SK-N-SH treated with all-trans-retinoic acid at 6 μM for 48 hours (cell line): ENCODE measurements around the gene YWHAE.

Experiments used
- ATAC-seq: fragments of 200-7000 bp; cut with Tn5 transposase; 3 replicates; pipeline ENCODE4 v1.9.1; 2020; ENCODE audit warnings: mild to moderate bottlenecking, moderate library complexity
- ARNTL ChIP-seq: fragments of 450-650 bp; formaldehyde crosslinking; IDR thresholded peaks from 2 replicates; pipeline ENCODE4 v1.5.0; 2020; ENCODE audit warnings: low read depth, mild to moderate bottlenecking, moderate library complexity, borderline replicate concordance
- BACH2 ChIP-seq: fragments of 250-450 bp; sonication (Bioruptor Pico); IDR thresholded peaks from 2 replicates; pipeline ENCODE4 v1.9.0; 2021; ENCODE audit warnings: mild to moderate bottlenecking, borderline replicate concordance
- CSDC2 ChIP-seq: fragments of 250-450 bp; sonication (Bioruptor Pico); IDR thresholded peaks from 2 replicates; pipeline ENCODE4 v1.5.0; 2020; ENCODE audit warnings: mild to moderate bottlenecking, moderate library complexity
- ESRRG ChIP-seq: fragments of 250-450 bp; sonication (Bioruptor Pico); IDR thresholded peaks from 2 replicates; pipeline ENCODE4 v1.6.1; 2021; ENCODE audit warnings: mild to moderate bottlenecking
- GLIS3 ChIP-seq: fragments of 250-450 bp; sonication (Bioruptor Pico); IDR thresholded peaks from 2 replicates; pipeline ENCODE4 v1.5.0; 2020; ENCODE audit warnings: mild to moderate bottlenecking, moderate library complexity
- ISL1 ChIP-seq: fragments of 250-450 bp; sonication (Bioruptor Pico); IDR thresholded peaks from 2 replicates; pipeline ENCODE4 v2.1.2; 2022; ENCODE audit warnings: mild to moderate bottlenecking, moderate library complexity
- OSR1 ChIP-seq: fragments of 250-450 bp; sonication (Bioruptor Pico); IDR thresholded peaks from 2 replicates; pipeline ENCODE4 v1.8.0; 2022; ENCODE audit warnings: moderate library complexity, mild to moderate bottlenecking, inconsistent platforms
- PPARA ChIP-seq: fragments of 250-450 bp; sonication (Bioruptor Pico); IDR thresholded peaks from 2 replicates; pipeline ENCODE4 v1.5.0; 2020; ENCODE audit warnings: mild to moderate bottlenecking, borderline replicate concordance
- RARB ChIP-seq: fragments of 250-450 bp; sonication (Bioruptor Pico); IDR thresholded peaks from 2 replicates; pipeline ENCODE4 v1.8.0; 2021; ENCODE audit warnings: mild to moderate bottlenecking, moderate library complexity
- SNAI2 ChIP-seq: fragments of 250-450 bp; sonication (Bioruptor Pico); IDR thresholded peaks from 2 replicates; pipeline ENCODE4 v1.5.0; 2020; ENCODE audit warnings: mild to moderate bottlenecking, moderate library complexity
- TCF4 ChIP-seq: fragments of 250-450 bp; sonication (Bioruptor Pico); IDR thresholded peaks from 2 replicates; pipeline ENCODE4 v1.8.0; 2021; ENCODE audit warnings: mild to moderate bottlenecking, moderate library complexity, borderline replicate concordance
- TOX ChIP-seq: fragments of 250-450 bp; sonication (Bioruptor Pico); IDR thresholded peaks from 2 replicates; pipeline ENCODE4 v1.8.0; 2021; ENCODE audit warnings: mild to moderate bottlenecking, moderate library complexity, borderline replicate concordance
- ZC3H10 ChIP-seq: fragments of 250-450 bp; sonication (Bioruptor Pico); IDR thresholded peaks from 2 replicates; pipeline ENCODE4 v1.5.1; 2021; ENCODE audit warnings: mild to moderate bottlenecking, moderate library complexity
- ZFP3 ChIP-seq: fragments of 250-450 bp; sonication (Bioruptor Pico); IDR thresholded peaks from 2 replicates; pipeline ENCODE4 v1.5.0; 2020; ENCODE audit warnings: mild to moderate bottlenecking, moderate library complexity
- ZFP30 ChIP-seq: fragments of 450-650 bp; formaldehyde crosslinking; IDR thresholded peaks from 2 replicates; pipeline ENCODE4 v1.5.0; 2022; ENCODE audit warnings: mild to moderate bottlenecking, moderate library complexity
- ZNF565 ChIP-seq: fragments of 450-650 bp; formaldehyde crosslinking; conservative IDR thresholded peaks from 2 replicates; pipeline ENCODE4 v1.5.0; 2020; ENCODE audit warnings: low read depth, mild to moderate bottlenecking, moderate library complexity
- ZNF70 ChIP-seq: fragments of 450-650 bp; formaldehyde crosslinking; IDR thresholded peaks from 2 replicates; pipeline ENCODE4 v1.5.0; 2020; ENCODE audit warnings: mild to moderate bottlenecking, moderate library complexity
- ZNF8 ChIP-seq: fragments of 450-650 bp; formaldehyde crosslinking; IDR thresholded peaks from 2 replicates; pipeline ENCODE4 v1.5.0; 2020; ENCODE audit warnings: mild to moderate bottlenecking, moderate library complexity
- TF ChIP-seq, protein P1 (sequence below): fragments of 250-450 bp; sonication (Bioruptor Pico); IDR thresholded peaks from 2 replicates; pipeline ENCODE4 v1.5.1; 2020; ENCODE audit warnings: low read depth, mild to moderate bottlenecking, moderate library complexity
- TF ChIP-seq, protein P2 (sequence below): fragments of 250-450 bp; sonication (Bioruptor Pico); IDR thresholded peaks from 2 replicates; pipeline ENCODE4 v1.5.0; 2020; ENCODE audit warnings: mild to moderate bottlenecking, moderate library complexity
- TF ChIP-seq, protein P3 (sequence below): fragments of 250-450 bp; sonication (Bioruptor Pico); IDR thresholded peaks from 2 replicates; pipeline ENCODE4 v1.5.1; 2021; ENCODE audit warnings: mild to moderate bottlenecking, moderate library complexity
- TF ChIP-seq, protein P4 (sequence below): fragments of 250-450 bp; sonication (Bioruptor Pico); IDR thresholded peaks from 2 replicates; pipeline ENCODE4 v1.8.0; 2021; ENCODE audit warnings: low read depth, mild to moderate bottlenecking, moderate library complexity, borderline replicate concordance
- TF ChIP-seq, protein P5 (sequence below): fragments of 250-450 bp; sonication (Bioruptor Pico); IDR thresholded peaks from 2 replicates; pipeline ENCODE4 v1.8.0; 2020; ENCODE audit warnings: mild to moderate bottlenecking, moderate library complexity, borderline replicate concordance

Gene YWHAE

DNA sequence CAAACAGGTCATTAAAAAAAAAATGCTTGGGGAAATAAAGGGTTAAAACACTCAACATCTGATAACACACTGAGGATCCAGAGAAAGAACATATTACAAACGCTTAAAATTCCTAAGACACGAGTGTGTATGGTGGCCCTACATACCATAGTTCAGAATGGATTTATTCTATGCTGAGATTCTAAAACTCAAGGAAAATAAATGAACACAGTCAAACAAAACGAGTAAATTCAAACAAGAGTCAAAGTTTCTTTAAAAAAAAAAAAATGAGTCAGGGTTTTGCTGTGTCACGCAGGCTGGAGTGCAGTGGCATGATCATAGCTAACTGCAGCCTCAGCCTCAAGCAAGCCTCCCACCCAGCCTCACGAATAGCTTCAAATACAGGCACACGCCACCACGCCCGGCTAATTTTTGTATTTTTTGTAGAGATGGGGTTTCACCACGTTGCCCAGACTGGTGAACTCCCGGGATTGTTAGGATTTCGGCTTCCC lies 38.6 kb upstream of the YWHAE start (continued):
- TF ChIP-seq, protein P1, sequence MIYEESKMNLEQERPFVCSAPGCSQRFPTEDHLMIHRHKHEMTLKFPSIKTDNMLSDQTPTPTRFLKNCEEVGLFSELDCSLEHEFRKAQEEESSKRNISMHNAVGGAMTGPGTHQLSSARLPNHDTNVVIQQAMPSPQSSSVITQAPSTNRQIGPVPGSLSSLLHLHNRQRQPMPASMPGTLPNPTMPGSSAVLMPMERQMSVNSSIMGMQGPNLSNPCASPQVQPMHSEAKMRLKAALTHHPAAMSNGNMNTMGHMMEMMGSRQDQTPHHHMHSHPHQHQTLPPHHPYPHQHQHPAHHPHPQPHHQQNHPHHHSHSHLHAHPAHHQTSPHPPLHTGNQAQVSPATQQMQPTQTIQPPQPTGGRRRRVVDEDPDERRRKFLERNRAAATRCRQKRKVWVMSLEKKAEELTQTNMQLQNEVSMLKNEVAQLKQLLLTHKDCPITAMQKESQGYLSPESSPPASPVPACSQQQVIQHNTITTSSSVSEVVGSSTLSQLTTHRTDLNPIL (CRISPR knock-in tag) = no peak
- TF ChIP-seq GLIS3 (CRISPR knock-in tag) = no peak

DNA sequence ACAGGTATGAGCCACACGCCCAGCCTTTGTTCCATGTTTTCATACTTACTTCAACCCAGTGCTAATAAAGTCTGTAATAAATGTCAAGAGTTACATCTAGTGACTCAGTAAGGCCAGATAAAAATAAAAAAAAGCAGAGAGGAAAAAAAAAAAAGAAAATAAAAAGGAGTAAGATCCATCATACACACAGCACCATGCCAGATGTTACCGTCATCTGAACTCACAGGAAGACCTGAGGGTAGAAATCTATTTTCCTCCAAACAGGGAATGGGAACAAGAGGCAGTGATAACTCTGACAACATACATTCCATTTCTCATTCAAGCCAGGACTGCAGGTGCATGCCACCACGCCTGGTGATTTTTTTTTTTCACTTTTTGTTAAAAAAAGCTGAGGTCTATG lies 35.3 kb upstream of the YWHAE start:
- TF ChIP-seq ZNF8 = no peak
- TF ChIP-seq GLIS3 (CRISPR knock-in tag) = no peak
- TF ChIP-seq CSDC2 (CRISPR knock-in tag) = no peak
- TF ChIP-seq, protein P2, sequence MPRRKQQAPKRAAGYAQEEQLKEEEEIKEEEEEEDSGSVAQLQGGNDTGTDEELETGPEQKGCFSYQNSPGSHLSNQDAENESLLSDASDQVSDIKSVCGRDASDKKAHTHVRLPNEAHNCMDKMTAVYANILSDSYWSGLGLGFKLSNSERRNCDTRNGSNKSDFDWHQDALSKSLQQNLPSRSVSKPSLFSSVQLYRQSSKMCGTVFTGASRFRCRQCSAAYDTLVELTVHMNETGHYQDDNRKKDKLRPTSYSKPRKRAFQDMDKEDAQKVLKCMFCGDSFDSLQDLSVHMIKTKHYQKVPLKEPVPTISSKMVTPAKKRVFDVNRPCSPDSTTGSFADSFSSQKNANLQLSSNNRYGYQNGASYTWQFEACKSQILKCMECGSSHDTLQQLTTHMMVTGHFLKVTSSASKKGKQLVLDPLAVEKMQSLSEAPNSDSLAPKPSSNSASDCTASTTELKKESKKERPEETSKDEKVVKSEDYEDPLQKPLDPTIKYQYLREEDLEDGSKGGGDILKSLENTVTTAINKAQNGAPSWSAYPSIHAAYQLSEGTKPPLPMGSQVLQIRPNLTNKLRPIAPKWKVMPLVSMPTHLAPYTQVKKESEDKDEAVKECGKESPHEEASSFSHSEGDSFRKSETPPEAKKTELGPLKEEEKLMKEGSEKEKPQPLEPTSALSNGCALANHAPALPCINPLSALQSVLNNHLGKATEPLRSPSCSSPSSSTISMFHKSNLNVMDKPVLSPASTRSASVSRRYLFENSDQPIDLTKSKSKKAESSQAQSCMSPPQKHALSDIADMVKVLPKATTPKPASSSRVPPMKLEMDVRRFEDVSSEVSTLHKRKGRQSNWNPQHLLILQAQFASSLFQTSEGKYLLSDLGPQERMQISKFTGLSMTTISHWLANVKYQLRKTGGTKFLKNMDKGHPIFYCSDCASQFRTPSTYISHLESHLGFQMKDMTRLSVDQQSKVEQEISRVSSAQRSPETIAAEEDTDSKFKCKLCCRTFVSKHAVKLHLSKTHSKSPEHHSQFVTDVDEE (CRISPR knock-in tag) = no peak
- TF ChIP-seq ARNTL (CRISPR knock-in tag) = no peak
- no peak for TF ChIP-seq TCF4 (CRISPR knock-in tag)
- no peak for TF ChIP-seq ZFP3 (CRISPR knock-in tag)
- no peak for TF ChIP-seq ZNF565
- TF ChIP-seq, protein P3, sequence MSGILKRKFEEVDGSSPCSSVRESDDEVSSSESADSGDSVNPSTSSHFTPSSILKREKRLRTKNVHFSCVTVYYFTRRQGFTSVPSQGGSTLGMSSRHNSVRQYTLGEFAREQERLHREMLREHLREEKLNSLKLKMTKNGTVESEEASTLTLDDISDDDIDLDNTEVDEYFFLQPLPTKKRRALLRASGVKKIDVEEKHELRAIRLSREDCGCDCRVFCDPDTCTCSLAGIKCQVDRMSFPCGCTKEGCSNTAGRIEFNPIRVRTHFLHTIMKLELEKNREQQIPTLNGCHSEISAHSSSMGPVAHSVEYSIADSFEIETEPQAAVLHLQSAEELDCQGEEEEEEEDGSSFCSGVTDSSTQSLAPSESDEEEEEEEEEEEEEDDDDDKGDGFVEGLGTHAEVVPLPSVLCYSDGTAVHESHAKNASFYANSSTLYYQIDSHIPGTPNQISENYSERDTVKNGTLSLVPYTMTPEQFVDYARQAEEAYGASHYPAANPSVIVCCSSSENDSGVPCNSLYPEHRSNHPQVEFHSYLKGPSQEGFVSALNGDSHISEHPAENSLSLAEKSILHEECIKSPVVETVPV (CRISPR knock-in tag) = no peak
- no peak for TF ChIP-seq RARB
- no peak for TF ChIP-seq ESRRG
- no peak for TF ChIP-seq ZNF70 (CRISPR knock-in tag)
- no peak for ATAC-seq

DNA sequence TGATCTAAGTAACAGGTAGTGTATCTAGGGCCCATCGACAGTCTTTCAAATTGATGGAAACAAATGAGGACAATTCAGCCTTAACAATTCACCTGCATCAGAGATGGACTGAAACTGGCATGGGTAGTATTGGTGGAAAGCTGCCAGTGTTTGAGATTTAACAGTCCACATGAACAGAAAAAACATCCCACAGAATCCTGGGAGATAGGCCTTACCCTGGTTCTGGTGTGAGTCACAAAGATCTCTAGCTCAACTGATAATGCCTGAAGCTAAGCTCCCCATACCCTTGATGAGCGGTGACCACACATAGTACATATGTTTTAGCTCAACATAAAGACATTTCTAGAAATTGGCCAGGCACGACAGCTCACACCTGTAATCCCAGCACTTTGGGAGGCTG lies 34.1 kb upstream of the YWHAE start:
- no peak for ATAC-seq
- TF ChIP-seq ZNF565 (no peak), ARNTL (CRISPR knock-in tag) (no peak), ZNF8 (no peak), RARB (no peak), TCF4 (CRISPR knock-in tag) (no peak), OSR1 (CRISPR knock-in tag) (no peak), ISL1 (no peak; the same call in 1 of the 2 replicates), ZNF70 (CRISPR knock-in tag) (no peak), ZFP3 (CRISPR knock-in tag) (no peak), ZFP30 (CRISPR knock-in tag) (no peak), ESRRG (no peak), TOX (CRISPR knock-in tag) (no peak), ZC3H10 (CRISPR knock-in tag) (no peak), SNAI2 (no peak), PPARA (CRISPR knock-in tag) (no peak), BACH2 (no peak)
- TF ChIP-seq, protein P4, sequence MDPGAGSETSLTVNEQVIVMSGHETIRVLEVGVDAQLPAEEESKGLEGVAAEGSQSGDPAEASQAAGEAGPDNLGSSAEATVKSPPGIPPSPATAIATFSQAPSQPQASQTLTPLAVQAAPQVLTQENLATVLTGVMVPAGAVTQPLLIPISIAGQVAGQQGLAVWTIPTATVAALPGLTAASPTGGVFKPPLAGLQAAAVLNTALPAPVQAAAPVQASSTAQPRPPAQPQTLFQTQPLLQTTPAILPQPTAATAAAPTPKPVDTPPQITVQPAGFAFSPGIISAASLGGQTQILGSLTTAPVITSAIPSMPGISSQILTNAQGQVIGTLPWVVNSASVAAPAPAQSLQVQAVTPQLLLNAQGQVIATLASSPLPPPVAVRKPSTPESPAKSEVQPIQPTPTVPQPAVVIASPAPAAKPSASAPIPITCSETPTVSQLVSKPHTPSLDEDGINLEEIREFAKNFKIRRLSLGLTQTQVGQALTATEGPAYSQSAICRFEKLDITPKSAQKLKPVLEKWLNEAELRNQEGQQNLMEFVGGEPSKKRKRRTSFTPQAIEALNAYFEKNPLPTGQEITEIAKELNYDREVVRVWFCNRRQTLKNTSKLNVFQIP (CRISPR knock-in tag) = no peak
- TF ChIP-seq, protein P1 (CRISPR knock-in tag) = no peak
- TF ChIP-seq, protein P3 (CRISPR knock-in tag) = no peak
- TF ChIP-seq, protein P5, sequence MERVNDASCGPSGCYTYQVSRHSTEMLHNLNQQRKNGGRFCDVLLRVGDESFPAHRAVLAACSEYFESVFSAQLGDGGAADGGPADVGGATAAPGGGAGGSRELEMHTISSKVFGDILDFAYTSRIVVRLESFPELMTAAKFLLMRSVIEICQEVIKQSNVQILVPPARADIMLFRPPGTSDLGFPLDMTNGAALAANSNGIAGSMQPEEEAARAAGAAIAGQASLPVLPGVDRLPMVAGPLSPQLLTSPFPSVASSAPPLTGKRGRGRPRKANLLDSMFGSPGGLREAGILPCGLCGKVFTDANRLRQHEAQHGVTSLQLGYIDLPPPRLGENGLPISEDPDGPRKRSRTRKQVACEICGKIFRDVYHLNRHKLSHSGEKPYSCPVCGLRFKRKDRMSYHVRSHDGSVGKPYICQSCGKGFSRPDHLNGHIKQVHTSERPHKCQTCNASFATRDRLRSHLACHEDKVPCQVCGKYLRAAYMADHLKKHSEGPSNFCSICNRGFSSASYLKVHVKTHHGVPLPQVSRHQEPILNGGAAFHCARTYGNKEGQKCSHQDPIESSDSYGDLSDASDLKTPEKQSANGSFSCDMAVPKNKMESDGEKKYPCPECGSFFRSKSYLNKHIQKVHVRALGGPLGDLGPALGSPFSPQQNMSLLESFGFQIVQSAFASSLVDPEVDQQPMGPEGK (CRISPR knock-in tag) = no peak
